ENCODE data around the gene CCDC33. TPM values are rescaled to one million over a fixed set of nuclear protein-coding genes. Genes with fewer than 3 reads are reported as not detected.

Gene CCDC33
- total and polyA plus RNA-seq, 7 donors = 0.01 to 0.03 TPM; not detected in 5

- Histone ChIP-seq H3K27me3 (ENCODE audit: insufficient read depth in 3 of 3, low read length in 2 of 3) (peaks cover 0 to 15% (median 3%) of the 10 kb centered on the region in 3 donors), H3K4me3 (no peak overlapping the region), H3K4me1 (no peaks in the 10 kb centered on the region), H3K9me3 (no peaks in the 10 kb centered on the region), H3K36me3 (ENCODE audit: insufficient read depth in 1 of 2, low read depth in 1 of 2) (no peaks in the 10 kb centered on the region), H3K27ac (no peak overlapping the region)
- WGBS, 3 donors = 57 to 65% (median 62%) methylated on average over 3 of the region's 3 CpGs
- TF ChIP-seq, protein P1, sequence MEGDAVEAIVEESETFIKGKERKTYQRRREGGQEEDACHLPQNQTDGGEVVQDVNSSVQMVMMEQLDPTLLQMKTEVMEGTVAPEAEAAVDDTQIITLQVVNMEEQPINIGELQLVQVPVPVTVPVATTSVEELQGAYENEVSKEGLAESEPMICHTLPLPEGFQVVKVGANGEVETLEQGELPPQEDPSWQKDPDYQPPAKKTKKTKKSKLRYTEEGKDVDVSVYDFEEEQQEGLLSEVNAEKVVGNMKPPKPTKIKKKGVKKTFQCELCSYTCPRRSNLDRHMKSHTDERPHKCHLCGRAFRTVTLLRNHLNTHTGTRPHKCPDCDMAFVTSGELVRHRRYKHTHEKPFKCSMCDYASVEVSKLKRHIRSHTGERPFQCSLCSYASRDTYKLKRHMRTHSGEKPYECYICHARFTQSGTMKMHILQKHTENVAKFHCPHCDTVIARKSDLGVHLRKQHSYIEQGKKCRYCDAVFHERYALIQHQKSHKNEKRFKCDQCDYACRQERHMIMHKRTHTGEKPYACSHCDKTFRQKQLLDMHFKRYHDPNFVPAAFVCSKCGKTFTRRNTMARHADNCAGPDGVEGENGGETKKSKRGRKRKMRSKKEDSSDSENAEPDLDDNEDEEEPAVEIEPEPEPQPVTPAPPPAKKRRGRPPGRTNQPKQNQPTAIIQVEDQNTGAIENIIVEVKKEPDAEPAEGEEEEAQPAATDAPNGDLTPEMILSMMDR (IDR thresholded peaks at IDR 0.05) = no peak
- ATAC-seq (no peak), DNase-seq (peak in 1 of 2 donors; percentile 10)
- intact Hi-C loops (cut with DNase I) = no loop called here
Measured at GRCh38 chr15:74274470-74275038, 38.4 kb downstream of the CCDC33 start.

- TF ChIP-seq, protein P1 (IDR thresholded peaks at IDR 0.05) = no peak
- Histone ChIP-seq H3K9me3 (no peaks in the 10 kb centered on the region), H3K4me3 (no peak overlapping the region), H3K27me3 (ENCODE audit: insufficient read depth in 3 of 3, low read length in 2 of 3) (peaks cover 0 to 24% (median 3%) of the 10 kb centered on the region in 3 donors), H3K36me3 (ENCODE audit: insufficient read depth in 1 of 2, low read depth in 1 of 2) (no peaks in the 10 kb centered on the region), H3K4me1 (no peaks in the 10 kb centered on the region), H3K27ac (no peak overlapping the region)
- intact Hi-C loops (cut with DNase I) = no loop called here
- WGBS, 3 donors = 82 to 86% (median 82%) methylated on average over 6 of the region's 6 CpGs
- no peak for DNase-seq
- no peak for ATAC-seq
Measured at GRCh38 chr15:74275957-74276356, 39.8 kb downstream of the CCDC33 start.

DNA sequence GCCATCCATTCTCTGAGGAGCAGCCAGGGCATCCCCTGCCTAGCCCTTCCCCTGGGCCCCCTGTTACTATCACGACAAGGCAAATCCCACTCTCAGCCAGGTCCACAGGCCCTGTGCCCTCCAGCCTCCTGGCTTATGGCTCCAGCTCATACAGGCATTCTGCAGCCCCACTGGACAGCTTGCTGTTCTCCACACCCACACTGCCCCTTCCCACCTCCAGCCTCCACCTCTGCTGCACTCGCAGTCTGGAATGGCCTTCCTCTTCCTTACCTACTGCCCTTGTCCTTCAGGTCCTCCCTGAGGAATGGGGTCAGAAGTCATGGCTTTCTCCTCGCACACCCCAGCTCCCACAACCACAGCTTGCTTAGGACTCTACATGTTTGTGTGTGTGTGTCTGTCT is 40.4 kb downstream of the CCDC33 start:
- ATAC-seq (no peak), DNase-seq (no peak)
- 68 to 76% (median 75%) methylated on average over 3 of the region's 3 CpGs for WGBS, 3 donors
- H3K9me3 ChIP-seq = no peaks in the 10 kb centered on the region
- H3K4me1 ChIP-seq = no peaks in the 10 kb centered on the region
- H3K4me3 ChIP-seq = no peak overlapping the region
- intact Hi-C loops (cut with DNase I) = no loop called here
- TF ChIP-seq, protein P1 (IDR thresholded peaks at IDR 0.05) = no peak
- no peaks in the 10 kb centered on the region for H3K36me3 ChIP-seq (ENCODE audit: insufficient read depth in 1 of 2, low read depth in 1 of 2)
- no peak overlapping the region for H3K27ac ChIP-seq
- H3K27me3 ChIP-seq (ENCODE audit: insufficient read depth in 3 of 3, low read length in 2 of 3) = peaks cover 0 to 29% (median 3%) of the 10 kb centered on the region in 3 donors

GRCh38 chr15:74277242-74277810 is 41.2 kb downstream of the CCDC33 start:
- no peaks in the 10 kb centered on the region for H3K9me3 ChIP-seq
- 53 to 62% (median 61%) methylated on average over 8 of the region's 8 CpGs for WGBS, 3 donors
- DNase-seq = peak in 1 of 2 donors; percentile 19
- no peak overlapping the region for H3K4me3 ChIP-seq
- no peaks in the 10 kb centered on the region for H3K4me1 ChIP-seq
- no peak for ATAC-seq
- intact Hi-C loops (cut with DNase I) = no loop called here
- no peaks in the 10 kb centered on the region for H3K36me3 ChIP-seq (ENCODE audit: insufficient read depth in 1 of 2, low read depth in 1 of 2)
- no peak overlapping the region for H3K27ac ChIP-seq
- TF ChIP-seq, protein P1 (IDR thresholded peaks at IDR 0.05) = no peak
- peaks cover 0 to 33% (median 0%) of the 10 kb centered on the region in 3 donors for H3K27me3 ChIP-seq (ENCODE audit: insufficient read depth in 3 of 3, low read length in 2 of 3)
